GM19455 (cell line): ENCODE data around the gene SLC16A5.
"Not testable (repeated sequence)": the region's sequence is repeated elsewhere in the genome, so short reads cannot be mapped to it uniquely, and the experiment has no call there.

Source experiments
- ATAC-seq: cut with Tn5 transposase; IDR thresholded peaks from one replicate; pipeline ENCODE4 v1.9.1; 2021; ENCODE audit not compliant: unreplicated experiment

SLC16A5 gene

DNA sequence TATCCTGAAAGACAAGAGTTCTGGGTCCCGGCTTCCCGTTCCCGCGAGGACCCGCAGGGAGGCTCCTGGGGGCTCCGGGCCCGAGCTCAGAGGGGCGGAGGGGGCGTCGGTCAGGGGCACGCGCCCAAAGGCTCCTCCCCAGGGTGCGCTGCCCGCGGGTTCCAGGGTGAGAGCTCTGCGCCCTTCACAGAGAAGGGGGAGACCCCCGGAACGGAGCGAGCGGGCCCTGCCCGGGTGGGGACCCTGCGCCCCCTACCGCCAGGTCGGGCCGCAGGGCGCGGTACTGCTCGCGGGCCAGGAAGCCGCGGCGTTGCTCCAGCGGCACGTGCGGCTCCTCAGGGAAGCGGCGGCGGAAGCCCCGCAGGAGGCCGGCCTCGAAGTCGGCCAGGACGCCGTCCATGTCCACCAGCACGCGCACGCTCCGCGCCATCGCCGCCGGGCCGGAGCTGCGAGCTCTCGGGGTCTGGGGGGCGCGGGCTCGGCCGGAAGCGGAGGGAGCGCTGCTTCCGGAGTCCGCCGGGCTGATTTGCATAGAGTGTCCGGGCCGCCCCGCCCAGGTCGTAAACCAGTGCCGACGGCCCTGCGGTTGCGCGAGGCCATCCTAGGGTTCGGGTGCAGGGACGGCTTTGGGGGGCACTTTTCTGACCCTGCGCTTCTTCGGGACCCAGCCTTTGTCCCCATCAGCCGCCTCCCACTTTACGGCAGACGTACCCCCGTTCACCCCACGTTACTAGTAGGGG lies 43.7 kb downstream of the SLC16A5 start, which contains the start of gene NT5C:
NT5C (minus strand) TSS at position 465 of the 740 bp plus-strand sequence; CDS start at position 430, 35 bp downstream.
- peak; percentile 79 for ATAC-seq

DNA sequence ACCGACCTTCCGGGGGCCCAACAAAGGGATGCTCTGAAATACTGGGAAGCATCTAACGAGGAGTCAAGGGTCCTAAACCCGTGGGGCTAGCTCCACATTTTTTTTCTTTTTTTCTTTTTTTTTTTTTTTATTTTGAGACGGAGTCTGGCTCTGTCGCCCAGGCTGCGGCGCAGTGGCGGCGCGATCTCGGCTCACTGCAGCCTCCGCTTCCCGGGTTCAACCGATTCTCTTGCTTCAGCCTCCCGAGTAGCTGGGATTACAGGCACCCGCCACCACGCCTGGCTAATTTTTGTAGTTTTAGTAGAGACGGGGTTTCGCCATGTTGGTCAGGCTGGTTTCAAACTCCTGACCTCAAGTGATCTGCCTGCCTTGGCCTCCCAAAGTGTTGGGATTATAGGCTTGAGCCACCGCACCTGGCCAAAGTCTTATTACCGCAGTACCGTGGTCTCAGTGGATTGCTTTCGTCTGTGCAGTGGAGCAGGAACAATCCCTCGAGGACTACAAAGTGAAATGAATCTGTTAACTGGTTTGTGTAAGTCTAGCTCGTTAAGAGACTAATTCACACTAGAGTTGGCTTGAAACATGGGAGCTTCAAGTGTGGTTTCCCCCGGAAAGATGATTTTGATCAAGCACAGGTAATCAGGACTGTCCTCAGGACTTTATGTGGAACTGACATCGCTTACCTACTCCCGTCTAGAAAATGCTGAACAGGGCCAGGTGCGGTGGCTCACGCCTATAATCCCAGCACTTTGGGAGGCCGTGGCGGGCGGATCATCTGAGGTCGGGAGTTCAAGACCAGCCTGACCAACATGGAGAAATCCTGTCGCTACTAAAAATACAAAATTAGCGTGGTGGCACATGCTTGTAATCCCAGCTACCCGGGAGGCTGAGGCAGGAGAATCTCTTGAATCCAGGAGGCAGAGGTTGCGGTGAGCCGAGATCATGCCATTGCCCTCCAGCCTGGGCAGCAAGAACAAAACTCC lies 44.6 kb downstream of the SLC16A5 start:
- ATAC-seq, result not testable (repeated sequence)

DNA sequence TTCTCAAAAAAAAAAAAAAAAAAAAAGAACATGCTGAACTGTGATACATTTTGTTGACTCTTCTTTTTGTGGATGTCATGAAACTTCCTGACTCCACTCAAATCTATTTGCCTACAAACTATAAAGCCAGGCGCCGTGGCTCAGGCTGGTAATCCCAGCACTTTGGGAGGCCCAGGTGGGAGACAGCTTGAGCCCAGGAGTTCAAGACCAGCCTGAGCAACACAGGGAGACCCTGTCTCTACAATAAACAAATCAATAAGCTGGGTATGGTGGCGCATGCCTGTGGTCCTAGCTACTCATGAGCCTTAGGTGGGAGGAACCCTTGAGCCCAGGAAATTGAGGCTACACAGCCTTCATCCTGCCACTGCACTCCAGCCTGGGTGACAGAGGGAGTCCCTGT lies 45.2 kb downstream of the SLC16A5 start:
- no peak for ATAC-seq

DNA sequence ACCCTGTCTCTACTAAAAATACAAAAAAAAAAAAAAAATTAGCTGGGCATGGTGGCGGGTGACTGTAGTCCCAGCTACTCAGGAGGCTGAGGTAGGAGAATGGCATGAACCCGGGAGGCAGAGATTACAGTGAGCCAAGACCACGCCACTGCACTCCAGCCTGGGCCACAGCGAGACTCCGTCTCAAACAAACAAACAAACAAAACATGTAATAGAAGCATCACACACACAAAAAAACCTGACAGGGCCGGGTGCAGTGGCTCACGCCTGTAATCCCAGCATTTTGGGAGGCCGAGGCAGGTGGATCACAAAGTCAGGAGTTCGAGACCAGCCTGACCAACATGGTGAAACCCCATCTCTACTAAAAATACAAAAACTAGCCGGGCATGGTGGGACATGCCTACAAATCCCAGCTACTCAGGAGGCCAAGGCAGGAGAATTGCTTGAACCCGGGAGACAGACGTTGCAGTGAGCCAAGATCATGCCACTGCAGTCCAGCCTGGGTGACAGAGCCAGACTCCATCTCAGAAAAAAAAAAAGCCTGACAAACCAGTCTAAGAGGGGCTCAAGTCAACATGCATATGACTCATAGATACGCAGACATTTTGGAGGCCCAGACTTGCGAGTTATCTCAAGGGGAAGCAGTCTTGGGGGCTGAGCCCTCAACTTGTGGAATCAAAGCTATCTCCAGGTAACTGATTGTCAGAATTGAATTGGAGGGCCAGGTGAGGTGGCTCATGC lies 46.0 kb downstream of the SLC16A5 start:
- ATAC-seq, result not testable (repeated sequence)

DNA sequence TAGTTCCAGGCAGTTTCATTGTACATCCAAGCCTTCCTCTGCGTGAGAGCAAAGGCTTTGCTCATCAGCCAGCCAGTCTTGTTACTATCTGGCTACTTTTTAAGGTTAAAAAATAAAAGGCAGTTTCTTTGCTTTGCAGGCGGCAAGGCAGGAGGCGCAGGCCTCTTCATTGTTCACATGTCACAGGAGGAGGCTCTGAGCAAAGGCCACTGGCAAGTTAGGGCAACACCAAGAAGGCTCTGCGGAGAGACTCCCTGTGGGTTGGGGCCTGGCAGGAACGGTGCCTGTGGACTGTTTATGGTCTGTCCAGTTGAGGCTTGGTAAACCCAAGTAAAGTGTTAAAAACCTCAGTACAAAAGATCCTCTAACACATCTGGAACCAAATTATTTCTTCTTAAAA lies 47.7 kb downstream of the SLC16A5 start:
- ATAC-seq, result no peak

DNA sequence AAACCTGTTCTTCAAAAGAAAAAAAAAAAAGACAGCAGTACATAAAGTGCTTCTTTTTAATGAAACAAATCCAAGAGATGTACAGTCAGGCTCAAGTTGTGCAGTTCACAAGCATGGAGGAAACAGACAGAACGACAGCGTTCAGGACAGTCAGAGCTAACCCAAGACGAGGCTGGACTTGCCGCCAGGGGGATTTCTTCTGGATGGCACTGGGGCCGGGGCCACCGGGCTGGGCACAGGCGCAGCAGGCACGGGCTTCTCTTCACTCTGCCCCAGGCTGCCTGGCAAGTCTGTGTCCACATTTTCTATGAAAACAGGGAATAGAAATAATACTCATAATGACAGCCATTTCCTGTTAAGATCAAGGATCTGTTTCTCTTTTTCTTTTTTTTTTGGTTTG lies 48.2 kb downstream of the SLC16A5 start:
- ATAC-seq, result no peak

DNA sequence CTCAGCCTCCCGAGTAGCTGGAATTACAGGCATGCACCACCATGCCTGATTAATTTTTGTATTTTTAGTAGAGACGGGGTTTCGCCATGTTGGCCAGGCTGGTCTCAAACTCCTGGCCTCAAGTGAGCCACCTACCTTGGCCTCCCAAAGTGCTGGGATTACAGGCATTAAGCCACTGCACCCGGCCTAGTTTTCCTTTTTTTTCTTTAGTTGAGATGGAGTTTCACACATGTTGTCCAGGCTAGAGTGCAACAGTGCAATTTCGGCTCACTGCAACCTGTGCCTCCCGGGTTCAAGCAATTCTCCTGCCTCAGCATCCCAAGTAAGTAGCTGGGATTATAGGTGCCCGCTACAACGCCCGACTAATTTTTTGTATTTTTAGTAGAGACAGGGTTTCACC lies 50.0 kb downstream of the SLC16A5 start:
- not testable (repeated sequence) for ATAC-seq

DNA sequence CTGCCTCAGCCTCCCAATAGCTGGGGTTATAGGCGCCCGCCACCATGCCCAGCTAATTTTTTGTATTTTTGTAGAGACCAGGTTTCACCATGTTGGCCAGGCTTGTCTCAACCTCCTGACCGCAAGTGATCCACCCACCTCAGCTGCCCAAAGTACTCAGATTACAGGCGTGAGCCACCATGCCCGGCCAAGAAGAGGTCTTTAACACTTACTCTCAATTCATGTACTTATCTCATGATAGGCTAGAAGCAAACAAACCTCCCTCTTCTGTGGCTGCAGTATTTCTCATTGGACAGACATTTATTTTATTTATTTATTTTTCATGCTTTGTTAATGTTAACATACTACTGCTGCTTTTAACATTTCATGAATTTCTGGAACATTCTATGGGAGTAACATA lies 50.8 kb downstream of the SLC16A5 start:
- no peak for ATAC-seq

DNA sequence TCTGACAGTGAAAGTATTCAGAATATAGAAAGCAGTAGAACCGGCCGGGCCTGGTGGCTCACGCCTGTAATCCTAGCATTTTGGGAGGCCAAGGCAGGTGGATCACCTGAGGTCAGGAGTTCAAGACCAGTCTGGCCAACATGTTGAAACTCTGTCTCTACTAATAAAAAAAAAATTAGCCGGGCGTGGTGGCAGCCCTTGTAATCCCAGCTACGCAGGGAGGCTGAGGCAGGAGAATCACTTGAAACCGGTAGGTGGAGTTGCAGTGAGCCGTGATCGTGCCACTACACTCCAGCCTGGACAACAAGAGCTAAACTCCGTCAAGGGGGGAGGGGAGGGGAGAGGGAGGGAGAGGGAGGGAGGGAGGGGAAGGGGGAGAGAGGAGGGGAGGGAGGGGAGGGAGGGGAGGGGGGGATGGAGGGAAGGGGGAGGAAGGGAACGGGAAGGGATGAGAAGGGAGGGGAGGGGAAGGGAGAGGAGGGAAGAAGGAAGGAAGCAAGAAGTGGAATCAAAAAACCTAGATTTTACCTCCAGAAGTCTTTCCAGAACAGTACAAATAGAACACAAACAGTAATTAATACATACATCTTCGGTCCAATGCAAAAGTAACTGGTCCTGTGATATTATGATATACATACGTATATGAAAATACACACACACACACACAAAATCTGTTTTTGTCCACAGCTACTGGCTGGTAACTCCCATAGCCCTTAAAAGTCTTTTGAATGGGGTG lies 54.6 kb downstream of the SLC16A5 start:
- no peak for ATAC-seq

DNA sequence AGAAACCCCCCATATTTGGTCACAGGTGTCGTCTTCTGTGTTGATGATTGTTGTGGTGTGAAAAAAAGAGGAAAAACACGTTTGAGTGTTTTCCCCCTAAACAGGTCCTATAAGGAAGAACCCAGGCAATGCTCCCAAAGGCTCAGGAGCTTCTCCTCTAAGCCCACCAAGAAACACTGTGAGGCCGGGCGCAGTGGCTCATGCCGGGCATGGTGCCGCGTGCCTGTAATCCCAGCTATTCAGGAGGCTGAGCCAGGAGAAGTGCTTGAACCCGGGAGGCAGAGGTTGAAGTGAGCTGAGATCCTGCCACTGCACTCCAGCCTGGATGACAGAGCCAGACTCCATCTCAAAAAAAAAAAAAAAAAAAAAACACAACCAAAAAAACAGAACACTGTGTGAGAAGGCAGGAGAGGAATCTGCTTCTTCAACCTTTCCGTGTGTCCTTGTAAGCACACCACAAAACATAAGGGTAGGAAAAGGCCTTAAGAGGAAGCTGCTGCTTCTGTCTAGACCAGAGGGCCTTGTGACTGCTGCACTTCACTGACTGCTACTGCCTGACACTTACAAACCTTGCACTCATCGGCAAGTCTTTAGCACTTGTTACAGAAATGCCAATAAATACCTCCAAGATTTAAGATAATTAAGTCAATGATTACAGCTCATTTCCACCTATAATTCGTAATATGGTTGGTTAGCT lies 57.2 kb downstream of the SLC16A5 start:
- no peak for ATAC-seq

DNA sequence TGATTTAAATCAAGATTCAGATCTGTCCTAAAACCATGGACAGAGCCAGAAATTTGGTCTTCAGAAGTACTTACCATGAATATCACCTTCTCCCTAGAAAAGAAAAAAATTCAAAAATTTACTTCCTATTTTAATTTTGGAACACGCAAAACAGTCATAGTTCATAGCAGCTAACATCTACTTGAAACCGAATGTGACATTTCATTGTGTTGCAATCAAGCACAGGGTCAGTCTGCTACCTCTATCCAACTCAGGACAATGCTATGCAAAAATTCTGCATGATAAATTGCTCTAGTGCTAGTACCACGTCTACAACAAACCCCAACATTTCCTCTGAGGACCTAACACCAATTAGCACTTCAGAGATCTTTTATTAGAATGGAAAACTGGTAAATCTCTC lies 58.8 kb downstream of the SLC16A5 start:
- no peak for ATAC-seq

DNA sequence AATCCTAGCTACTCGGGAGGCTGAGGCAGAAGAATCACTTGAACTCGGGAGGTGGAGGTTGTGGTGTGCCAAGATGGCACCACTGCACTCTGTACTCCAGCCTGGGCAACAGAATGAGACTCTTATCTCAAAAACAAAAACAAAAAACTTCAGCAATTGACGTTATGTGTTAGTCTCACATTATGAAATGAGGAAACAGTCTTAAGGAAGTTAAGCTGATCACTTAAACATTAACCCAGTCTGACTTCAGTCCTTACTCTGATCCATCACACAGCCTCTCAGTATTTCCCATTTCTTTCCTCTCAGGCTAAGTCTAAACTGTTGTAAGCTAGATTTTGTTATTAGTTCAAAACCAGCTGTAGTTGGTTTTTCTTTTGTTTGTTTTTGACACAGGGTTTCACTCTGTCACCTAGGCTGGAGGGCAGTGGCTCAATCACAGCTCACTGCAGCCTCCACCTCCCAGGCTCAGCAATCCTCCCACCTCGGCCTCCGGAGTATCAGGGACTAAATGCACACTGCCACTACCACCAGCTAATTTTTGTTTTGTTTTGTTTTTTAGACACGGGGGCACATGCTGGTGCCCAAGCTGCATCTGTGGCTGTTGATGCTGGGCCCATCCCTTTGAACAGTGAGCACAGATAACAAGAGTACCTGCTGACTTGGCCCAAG lies 60.3 kb downstream of the SLC16A5 start:
- ATAC-seq, result no peak

DNA sequence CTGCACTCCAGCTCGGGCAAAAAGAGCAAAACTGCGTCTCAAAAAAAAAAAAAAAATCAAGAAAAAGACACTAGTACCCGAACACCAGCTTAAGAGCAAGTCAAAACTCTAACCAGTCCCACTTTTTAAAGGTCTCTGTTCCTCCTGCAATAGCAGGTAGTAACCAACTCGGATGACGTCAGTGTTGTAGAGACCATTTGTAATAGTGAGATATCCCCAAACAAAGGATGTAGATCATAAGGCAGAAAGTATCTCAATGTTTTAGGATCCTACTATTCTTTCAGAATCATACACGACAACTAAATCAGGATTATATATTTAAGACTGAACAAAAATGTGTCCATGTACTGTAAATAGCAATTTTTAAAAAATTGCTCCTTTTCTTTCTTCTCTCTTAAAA lies 64.2 kb downstream of the SLC16A5 start:
- ATAC-seq, result no peak

DNA sequence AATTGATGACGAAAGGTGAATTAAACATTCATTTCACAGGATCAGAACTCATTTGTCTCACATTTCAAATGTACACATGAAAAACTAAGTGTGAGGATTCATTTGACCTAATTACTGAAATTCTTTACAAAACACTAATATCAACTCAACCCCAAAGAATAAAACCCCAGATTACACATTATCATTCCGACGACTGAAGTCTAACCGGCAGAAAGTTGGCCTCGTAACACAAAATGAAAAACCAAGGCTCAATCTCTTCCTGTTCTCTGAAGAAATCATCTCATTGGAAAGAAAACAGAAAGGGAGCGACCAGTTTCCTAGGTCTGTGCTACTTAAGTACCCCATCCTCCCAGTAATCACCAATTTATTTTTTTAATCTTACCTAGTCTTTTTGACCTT lies 64.8 kb downstream of the SLC16A5 start:
- no peak for ATAC-seq

DNA sequence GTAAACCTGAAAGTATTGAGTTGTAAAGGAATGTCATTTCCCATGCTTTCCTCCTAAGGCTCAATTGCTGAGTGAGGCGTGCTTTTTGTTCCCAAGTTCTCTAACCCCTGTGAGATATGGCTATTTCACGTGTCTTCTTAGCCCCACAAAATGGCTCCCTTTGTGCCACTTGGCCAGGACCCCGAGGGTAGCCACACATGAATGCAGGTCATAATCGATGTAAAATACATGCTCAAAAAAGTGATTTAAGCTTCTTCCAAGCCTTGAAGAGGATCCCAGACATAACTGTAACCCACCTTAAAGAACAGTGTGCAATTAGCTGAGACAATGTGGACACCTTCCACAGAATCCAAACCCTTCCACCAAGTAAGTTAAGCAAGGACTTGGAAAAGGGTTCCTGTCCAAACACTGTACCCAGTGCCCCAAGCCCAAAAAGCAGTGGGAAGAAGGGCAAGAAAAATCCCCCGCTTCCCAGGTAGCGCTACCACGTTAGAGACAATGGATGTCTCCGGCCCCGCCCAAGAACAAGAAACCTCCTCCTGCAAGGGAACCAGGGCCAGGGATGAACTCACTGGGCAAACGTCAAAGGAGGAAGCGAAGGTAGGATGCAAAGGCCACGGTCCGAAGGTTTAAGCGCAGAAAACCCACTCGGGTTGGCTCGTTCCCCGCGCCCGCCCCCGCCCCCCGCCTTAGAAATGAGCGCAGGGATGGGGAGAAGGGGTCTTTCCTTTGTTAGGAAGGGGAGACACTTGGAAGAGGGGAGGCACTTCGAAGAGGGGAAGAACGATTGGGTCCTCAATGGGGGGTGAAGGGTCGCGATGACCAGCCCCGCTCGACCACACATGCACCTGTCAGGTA lies 65.4 kb downstream of the SLC16A5 start:
- no peak for ATAC-seq

DNA sequence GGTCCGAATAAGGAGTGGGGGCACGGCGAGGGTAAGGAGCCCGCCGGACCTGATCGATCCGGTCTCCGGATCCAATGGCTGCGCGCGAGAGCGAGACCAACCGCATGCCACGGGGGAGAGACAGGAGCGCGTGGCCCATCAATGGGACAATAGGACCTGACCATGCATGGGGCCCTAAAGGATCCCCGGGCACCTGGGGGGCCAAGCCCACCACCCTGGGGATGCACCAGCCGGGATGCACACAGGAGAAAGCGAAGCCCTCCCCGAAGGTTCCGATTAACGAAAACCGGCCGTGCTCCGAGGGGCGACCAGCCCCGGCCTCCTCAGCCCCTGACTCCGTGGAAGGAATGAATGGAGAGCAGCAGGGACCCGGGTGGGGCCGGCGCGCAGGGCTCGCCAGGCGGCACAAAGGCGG lies 66.0 kb downstream of the SLC16A5 start:
- peak; percentile 16 for ATAC-seq

DNA sequence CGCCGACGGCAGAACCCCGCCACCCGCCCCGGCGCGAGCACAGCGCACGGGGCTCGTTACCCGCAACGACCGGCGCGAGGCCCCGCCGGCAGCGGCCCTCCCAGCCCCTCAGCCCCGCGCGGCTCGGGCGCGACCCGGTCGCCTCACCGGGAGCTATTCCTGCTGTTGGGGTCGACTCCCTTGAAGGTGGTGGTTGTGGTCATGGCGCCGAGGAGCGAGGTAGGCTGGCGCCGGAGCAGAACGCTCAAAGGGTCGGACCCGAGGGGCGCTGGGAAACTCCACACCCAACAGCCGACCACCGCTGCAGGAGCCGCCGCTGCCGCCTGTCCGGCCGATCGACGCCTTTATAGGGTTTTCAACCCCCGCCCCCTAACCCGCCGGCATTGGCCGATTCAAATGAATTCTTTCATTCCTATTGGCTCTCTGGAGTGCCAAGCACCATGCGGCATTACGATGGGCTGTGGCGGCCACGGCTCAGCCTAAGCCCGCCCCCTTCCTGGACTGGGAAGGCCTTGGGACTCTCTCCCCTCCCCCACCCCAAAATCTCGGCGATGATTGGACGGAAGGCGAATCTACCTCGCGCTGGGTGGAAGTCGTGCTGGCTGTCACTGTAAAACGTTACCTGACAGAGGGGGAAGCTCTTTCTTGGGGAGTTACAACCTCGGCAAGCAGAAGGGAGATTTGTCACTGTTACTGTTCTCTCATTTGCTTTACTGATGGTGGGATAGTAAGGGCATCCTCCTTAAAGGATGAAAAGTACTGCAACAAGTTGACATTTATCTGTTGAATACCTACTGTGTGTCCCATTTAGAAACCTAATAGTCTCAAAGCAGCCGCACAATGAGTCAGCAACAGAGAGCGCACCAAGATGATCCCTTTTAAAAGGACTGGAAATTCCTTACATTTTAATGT lies 66.7 kb downstream of the SLC16A5 start, which contains the start of gene JPT1:
JPT1 (minus strand) TSS at position 318 of the 912 bp plus-strand sequence; CDS start at position 203, 115 bp downstream.
- peak; percentile 94 for ATAC-seq
